HepG2 (cell line): ENCODE results near the gene PCBP1. TPM values are rescaled to one million over a fixed set of nuclear protein-coding genes. Genes with fewer than 3 reads are reported as not detected.

Experiments used
- ARID2 ChIP-seq: sonication (generic); formaldehyde crosslinking; IDR thresholded peaks from 2 replicates; pipeline ENCODE4 v1.8.1; 2022; ENCODE audit warnings: mild to moderate bottlenecking, missing genetic modification reagents, borderline replicate concordance
- CERS6 ChIP-seq: sonication (generic); formaldehyde crosslinking; IDR thresholded peaks from 2 replicates; pipeline ENCODE4 v1.5.0; 2020; ENCODE audit warnings: missing genetic modification reagents
- DPF2 ChIP-seq: sonication (generic); formaldehyde crosslinking; IDR thresholded peaks from 2 replicates; pipeline ENCODE4 v1.4.0; 2020; ENCODE audit warnings: mild to moderate bottlenecking, low read depth, missing genetic modification reagents, borderline replicate concordance
- E2F5 ChIP-seq: sonication (generic); formaldehyde crosslinking; conservative IDR thresholded peaks from 2 replicates; pipeline ENCODE4 v1.4.0; 2020; ENCODE audit warnings: missing genetic modification reagents
- ETV5 ChIP-seq: IDR thresholded peaks from 2 replicates; pipeline ENCODE4 v1.6.1; 2018; ENCODE audit warnings: missing biosample characterization, missing genetic modification reagents, inconsistent platforms, borderline replicate concordance
- FOSL2 ChIP-seq: sonication (generic); formaldehyde crosslinking; IDR thresholded peaks from 2 replicates; pipeline ENCODE4 v1.4.0; 2020; ENCODE audit warnings: missing genetic modification reagents
- GATAD2A ChIP-seq: IDR thresholded peaks from 2 replicates; pipeline ENCODE4 v1.6.1; 2016
- GTF2F1 ChIP-seq: fragments of 150-350 bp; IDR thresholded peaks from 2 replicates; pipeline ENCODE4 v1.6.1; 2014; ENCODE audit warnings: low read length
- MBNL3 ChIP-seq: fragments of 250-450 bp; sonication (Bioruptor Pico); conservative IDR thresholded peaks from 2 replicates; pipeline ENCODE4 v1.8.0; 2022; ENCODE audit warnings: mild to moderate bottlenecking, inconsistent platforms
- MED1 ChIP-seq: sonication (generic); formaldehyde crosslinking; IDR thresholded peaks from 2 replicates; pipeline ENCODE4 v1.4.0; 2020; ENCODE audit warnings: missing genetic modification reagents
- MYC ChIP-seq: sonication (generic); formaldehyde crosslinking; IDR thresholded peaks from 2 replicates; pipeline ENCODE4 v1.9.0; 2021; ENCODE audit warnings: missing genetic modification reagents, borderline replicate concordance
- NFIB ChIP-seq: sonication (generic); formaldehyde crosslinking; IDR thresholded peaks from 2 replicates; pipeline ENCODE4 v1.9.0; 2021; ENCODE audit warnings: missing genetic modification reagents, mild to moderate bottlenecking, borderline replicate concordance
- RXRB ChIP-seq: IDR thresholded peaks from 2 replicates; pipeline ENCODE4 v1.6.1; 2016; ENCODE audit warnings: borderline replicate concordance, missing genetic modification reagents, missing compliant biosample characterization
- SATB2 ChIP-seq: sonication (generic); formaldehyde crosslinking; IDR thresholded peaks from 2 replicates; pipeline ENCODE4 v1.5.0; 2020; ENCODE audit warnings: missing genetic modification reagents
- SNRNP70 ChIP-seq: fragments of 200-400 bp; formaldehyde crosslinking; IDR thresholded peaks from 2 replicates; pipeline ENCODE4 v1.6.1; 2017; ENCODE audit warnings: mild to moderate bottlenecking, low read depth, low read length, moderate library complexity
- XRCC5 ChIP-seq: fragments of 200-400 bp; formaldehyde crosslinking; optimal IDR thresholded peaks from 2 replicates; pipeline ENCODE3; 2017; ENCODE audit warnings: mild to moderate bottlenecking, low read length
- ZBTB7A ChIP-seq: sonication (generic); formaldehyde crosslinking; IDR thresholded peaks from 2 replicates; pipeline ENCODE4 v1.8.0; 2022; ENCODE audit warnings: mild to moderate bottlenecking, missing genetic modification reagents
- ZNF17 ChIP-seq: sonication (generic); formaldehyde crosslinking; IDR thresholded peaks from 2 replicates; pipeline ENCODE4 v1.5.0; 2020; ENCODE audit warnings: mild to moderate bottlenecking, missing genetic modification reagents
- ZNF24 ChIP-seq: fragments of 450-650 bp; IDR thresholded peaks from 2 replicates; pipeline ENCODE4 v1.6.1; 2017; ENCODE audit warnings: antibody characterized with exemption, mild to moderate bottlenecking
- ZNF260 ChIP-seq: sonication (generic); formaldehyde crosslinking; IDR thresholded peaks from 2 replicates; pipeline ENCODE4 v1.4.0; 2020; ENCODE audit warnings: missing genetic modification reagents, low read depth, mild to moderate bottlenecking, borderline replicate concordance
- ZNF263 ChIP-seq: sonication (generic); formaldehyde crosslinking; IDR thresholded peaks from 2 replicates; pipeline ENCODE4 v1.4.0; 2020; ENCODE audit warnings: missing genetic modification reagents
- ZNF335 ChIP-seq: sonication (generic); formaldehyde crosslinking; IDR thresholded peaks from 2 replicates; pipeline ENCODE4 v1.4.0; 2020; ENCODE audit warnings: missing genetic modification reagents
- ZNF556 ChIP-seq: sonication (generic); formaldehyde crosslinking; IDR thresholded peaks from 2 replicates; pipeline ENCODE4 v1.4.0; 2020; ENCODE audit warnings: mild to moderate bottlenecking, missing genetic modification reagents, borderline replicate concordance
- ZNF607 ChIP-seq: sonication (generic); formaldehyde crosslinking; IDR thresholded peaks from 2 replicates; pipeline ENCODE4 v1.5.1; 2020; ENCODE audit warnings: missing genetic modification reagents, mild to moderate bottlenecking, borderline replicate concordance
- ZNF614 ChIP-seq: IDR thresholded peaks from 2 replicates; pipeline ENCODE4 v1.6.1; 2018; ENCODE audit warnings: missing biosample characterization, missing genetic modification reagents, inconsistent platforms, borderline replicate concordance
- ZNF672 ChIP-seq: sonication (generic); formaldehyde crosslinking; IDR thresholded peaks from 2 replicates; pipeline ENCODE4 v1.8.1; 2022; ENCODE audit warnings: missing genetic modification reagents
- ZNF790 ChIP-seq: sonication (generic); formaldehyde crosslinking; IDR thresholded peaks from 2 replicates; pipeline ENCODE4 v1.8.0; 2022; ENCODE audit warnings: missing genetic modification reagents, mild to moderate bottlenecking, borderline replicate concordance
- polyA plus RNA-seq, 8 experiments: library from polyadenylated mRNA; depleted of rRNA in 3 of 8; stranded (reverse) in 7 of 8; unstranded in 1 of 8; fragments of >200 nt; fragmentation: Illumina TruSeq in 4 of 8; extraction: Trizol in 4 of 8; gene quantifications; 2 replicates each; pipeline versions ENCODE4 v1.2.1 to v1.2.3, GENCODE V29; 2011 to 2016; ENCODE audit warnings: low read depth in 4 of 8, missing spikeins in 1 of 8, mixed read lengths in 1 of 8; ENCODE audit not compliant: insufficient read depth in 1 of 8
- total RNA-seq, 5 experiments: library from RNA; depleted of rRNA; stranded (reverse); fragments of >200 nt; fragmentation: Illumina TruSeq; extraction: Trizol; gene quantifications; 2 replicates each; pipeline ENCODE4 v1.2.3, GENCODE V29; 2016; ENCODE audit warnings: low read depth in 1 of 5
- TF ChIP-seq, protein P1 (sequence below): sonication (generic); formaldehyde crosslinking; IDR thresholded peaks from 2 replicates; pipeline ENCODE4 v1.9.0; 2021; ENCODE audit warnings: missing genetic modification reagents, mild to moderate bottlenecking, borderline replicate concordance
- TF ChIP-seq, protein P2 (sequence below): sonication (generic); formaldehyde crosslinking; IDR thresholded peaks from 2 replicates; pipeline ENCODE4 v1.8.0; 2022; ENCODE audit warnings: mild to moderate bottlenecking, missing genetic modification reagents, moderate library complexity

Gene PCBP1
- total and polyA plus RNA-seq, 2 of the 13 experiments (the other 11 are each of a cell fraction or from before 2014, with no cell fraction given): 32.0 to 137 TPM

DNA sequence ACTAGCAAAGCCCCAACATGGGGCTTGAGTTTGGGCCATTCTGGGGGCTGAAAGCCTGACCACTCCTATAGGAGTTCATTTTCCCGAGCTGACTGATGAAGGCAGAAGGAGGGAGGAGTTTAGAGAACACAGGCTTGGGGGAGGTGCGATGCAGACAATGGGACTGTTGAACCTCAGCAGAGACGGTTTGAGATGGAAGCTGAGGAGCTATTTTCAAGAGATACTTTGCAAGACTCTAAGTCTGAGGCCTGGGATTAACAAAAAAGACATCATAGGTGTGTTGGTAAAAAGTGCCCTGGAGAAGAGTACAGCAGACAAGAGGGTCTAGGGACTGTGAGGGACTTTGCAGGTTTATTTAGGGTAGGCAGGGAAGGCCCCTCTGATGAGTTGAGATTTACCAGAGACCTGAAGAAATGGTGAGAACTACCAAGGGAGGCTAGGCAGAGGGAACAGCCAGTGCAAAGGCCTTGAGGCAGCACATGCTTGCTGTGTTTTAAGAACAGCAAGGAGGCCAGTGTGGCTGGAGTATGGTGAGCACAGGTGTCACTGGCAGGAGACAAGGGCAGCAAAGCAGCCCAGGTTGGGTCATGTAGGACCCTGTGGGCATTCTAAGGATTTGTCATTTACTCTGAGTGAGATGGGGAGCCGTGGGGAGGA lies 31.6 kb downstream of the PCBP1 start (continued):
- TF ChIP-seq DPF2 (CRISPR knock-in tag) (no peak), NFIB (CRISPR knock-in tag) (no peak), MBNL3 (CRISPR knock-in tag) (no peak), ZNF263 (CRISPR knock-in tag) (no peak), SATB2 (no peak), GATAD2A (peak; percentile 36; the same call in 1 of the 2 replicates), CERS6 (CRISPR knock-in tag) (no peak), ZNF24 (0 out of 2 replicates have a peak, but pooled peaks have one; percentile 16), ZNF672 (CRISPR knock-in tag) (no peak), ZNF607 (CRISPR knock-in tag) (no peak), ZNF614 (CRISPR knock-in tag) (peak; percentile 66; the same call in 1 of the 2 replicates), SNRNP70 (no peak), ZNF335 (CRISPR knock-in tag) (no peak), ZNF260 (CRISPR knock-in tag) (no peak), E2F5 (CRISPR knock-in tag) (no peak), ARID2 (no peak), XRCC5 (peak; percentile 43), GTF2F1 (no peak), ZBTB7A (CRISPR knock-in tag) (no peak), FOSL2 (CRISPR knock-in tag) (0 out of 2 replicates have a peak, but pooled peaks have one; percentile 18), MED1 (CRISPR knock-in tag) (no peak), ZNF17 (CRISPR knock-in tag) (no peak), ETV5 (CRISPR knock-in tag) (no peak), ZNF790 (no peak), RXRB (CRISPR knock-in tag) (0 out of 2 replicates have a peak, but pooled peaks have one; percentile 25), MYC (CRISPR knock-in tag) (no peak), ZNF556 (CRISPR knock-in tag) (no peak)
- TF ChIP-seq, protein P1, sequence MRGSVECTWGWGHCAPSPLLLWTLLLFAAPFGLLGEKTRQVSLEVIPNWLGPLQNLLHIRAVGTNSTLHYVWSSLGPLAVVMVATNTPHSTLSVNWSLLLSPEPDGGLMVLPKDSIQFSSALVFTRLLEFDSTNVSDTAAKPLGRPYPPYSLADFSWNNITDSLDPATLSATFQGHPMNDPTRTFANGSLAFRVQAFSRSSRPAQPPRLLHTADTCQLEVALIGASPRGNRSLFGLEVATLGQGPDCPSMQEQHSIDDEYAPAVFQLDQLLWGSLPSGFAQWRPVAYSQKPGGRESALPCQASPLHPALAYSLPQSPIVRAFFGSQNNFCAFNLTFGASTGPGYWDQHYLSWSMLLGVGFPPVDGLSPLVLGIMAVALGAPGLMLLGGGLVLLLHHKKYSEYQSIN (CRISPR knock-in tag): no peak
- TF ChIP-seq, protein P2, sequence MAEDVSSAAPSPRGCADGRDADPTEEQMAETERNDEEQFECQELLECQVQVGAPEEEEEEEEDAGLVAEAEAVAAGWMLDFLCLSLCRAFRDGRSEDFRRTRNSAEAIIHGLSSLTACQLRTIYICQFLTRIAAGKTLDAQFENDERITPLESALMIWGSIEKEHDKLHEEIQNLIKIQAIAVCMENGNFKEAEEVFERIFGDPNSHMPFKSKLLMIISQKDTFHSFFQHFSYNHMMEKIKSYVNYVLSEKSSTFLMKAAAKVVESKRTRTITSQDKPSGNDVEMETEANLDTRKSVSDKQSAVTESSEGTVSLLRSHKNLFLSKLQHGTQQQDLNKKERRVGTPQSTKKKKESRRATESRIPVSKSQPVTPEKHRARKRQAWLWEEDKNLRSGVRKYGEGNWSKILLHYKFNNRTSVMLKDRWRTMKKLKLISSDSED: no peak
